Measurements from ENCODE around the gene CAVIN3. TPM values are rescaled to one million over a fixed set of nuclear protein-coding genes. Genes with fewer than 3 reads are reported as not detected.

Gene CAVIN3
- 10 to 100 TPM; 42.0 to 51.5 TPM for total RNA-seq
- long read RNA-seq, transcript CAVIN3-201 (2 exons, 1,174 nt): major isoform, 5 of 6 reads
- long read RNA-seq, partial matches to known transcripts: 0 of 6 reads
- long read RNA-seq, other reads (novel, unspliced or antisense): 1 of 6 reads

GRCh38 chr11:6320411-6321155 lies at the start of gene CAVIN3:
TSS of gene CAVIN3 (minus strand) at chr11:6320501. CDS start at chr11:6320476, 25 bp downstream.
- intact Hi-C loops (cut with DNase I): no loop called here
- DNase-seq: peak; percentile 92
- peak; percentile 81 to 91 for ATAC-seq

GRCh38 chr11:6365659-6366058 lies 45.4 kb upstream of the CAVIN3 start:
- no peak for DNase-seq
- intact Hi-C loops (cut with DNase I): loop anchor here in 1 of 2 donors (10.0 kb wide), 1 partner anchor 71 kb away; no protein-coding TSS in a partner anchor
- ATAC-seq: no peak

- ATAC-seq: peak; percentile 91 to 94
Observed at GRCh38 chr11:6362873-6363678, 42.8 kb upstream of the CAVIN3 start.

DNA sequence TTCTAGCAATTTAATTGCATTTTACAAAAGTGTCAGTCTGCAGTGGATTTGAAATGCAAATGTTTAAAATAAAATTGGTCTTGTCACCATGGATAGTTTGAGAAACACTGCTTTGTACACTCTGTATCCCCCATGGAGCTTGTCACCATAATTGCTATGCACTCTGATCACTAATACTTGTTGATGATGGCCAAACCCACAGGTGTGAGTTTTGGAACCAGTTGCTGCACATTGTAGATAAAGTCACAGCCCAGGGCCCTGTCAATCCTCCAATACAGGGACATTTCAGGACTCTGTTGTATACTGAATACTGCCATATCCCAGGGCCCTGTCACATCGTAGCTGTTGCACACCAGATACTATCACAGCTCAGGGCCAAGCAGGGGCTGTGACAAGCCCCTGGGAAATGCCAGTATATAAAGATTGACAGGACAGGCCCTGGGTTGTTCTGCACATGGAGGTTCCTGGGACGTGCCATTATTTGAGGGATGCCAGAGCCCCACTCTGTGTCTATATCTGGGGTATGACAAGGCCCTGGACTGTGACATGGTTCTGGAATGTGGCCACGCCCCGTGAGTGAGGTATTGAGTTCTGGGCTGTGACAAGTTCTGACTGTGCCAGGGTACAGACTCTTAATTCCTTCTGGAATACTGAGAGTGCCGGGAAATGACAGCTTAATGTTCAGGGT lies 42.0 kb upstream of the CAVIN3 start:
- intact Hi-C loops (cut with DNase I): loop anchor here (2.0 to 10.0 kb wide), 2 partner anchors 66 to 68 kb away; no protein-coding TSS in a partner anchor
- peak; percentile 86 to 94 for ATAC-seq

More at GRCh38 chr11:6362873-6363678, 42.8 kb upstream of the CAVIN3 start:
- intact Hi-C loops (cut with DNase I): loop anchor here (2.0 to 10.0 kb wide), 2 partner anchors 66 to 68 kb away; no protein-coding TSS in a partner anchor
- peak; percentile 85 for DNase-seq

DNA sequence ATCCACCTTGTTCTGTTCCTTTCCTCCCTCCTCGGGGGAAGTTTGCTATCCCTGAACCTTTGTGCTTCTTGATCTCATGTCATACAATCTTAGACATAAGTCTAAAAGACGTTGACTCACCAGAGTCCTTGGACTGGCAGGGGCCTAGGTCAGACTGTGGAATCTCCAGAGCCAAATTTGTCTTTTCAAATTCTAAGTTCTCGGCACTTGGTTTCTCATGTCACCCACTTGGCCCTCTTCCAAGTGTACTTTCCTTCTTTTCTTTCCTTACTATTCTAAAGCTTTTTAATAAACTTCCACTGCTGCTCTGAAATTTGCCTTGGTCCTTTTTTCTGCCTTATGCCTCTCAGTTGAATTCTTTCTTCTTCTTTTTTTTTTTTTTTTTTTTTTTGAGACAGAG lies 39.9 kb upstream of the CAVIN3 start:
- intact Hi-C loops (cut with DNase I): loop anchor here in 1 of 2 donors (10.0 kb wide), 1 partner anchor 65 kb away; no protein-coding TSS in a partner anchor
- ATAC-seq: no peak
- DNase-seq: no peak

More for the DNA sequence above, 42.0 kb upstream of the CAVIN3 start:
- DNase-seq: peak; percentile 76

DNA sequence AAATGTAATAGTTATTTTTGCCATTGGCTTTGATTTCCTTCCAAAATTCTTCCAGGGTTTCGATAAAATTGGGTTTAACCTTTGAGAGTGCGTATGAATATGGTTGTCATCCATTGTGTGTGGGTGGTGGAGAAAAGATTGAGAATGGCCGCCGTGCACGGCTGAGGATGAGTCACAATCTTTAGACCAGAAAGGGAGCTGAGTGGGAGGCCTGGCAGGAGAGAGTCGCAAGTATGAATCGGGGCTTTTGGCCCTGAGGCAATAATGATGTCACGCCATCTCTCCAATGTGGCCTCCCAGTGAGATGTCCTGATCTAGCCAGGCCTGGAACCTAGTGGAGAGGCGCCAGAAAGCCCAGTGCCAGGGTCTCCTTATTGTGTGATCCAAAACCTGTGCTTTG lies 36.9 kb upstream of the CAVIN3 start:
- intact Hi-C loops (cut with DNase I): loop anchor here in 1 of 2 donors (10.0 kb wide), 1 partner anchor 332 kb away; no protein-coding TSS in a partner anchor
- peak; percentile 72 to 84 for ATAC-seq
- peak; percentile 83 for DNase-seq

DNA sequence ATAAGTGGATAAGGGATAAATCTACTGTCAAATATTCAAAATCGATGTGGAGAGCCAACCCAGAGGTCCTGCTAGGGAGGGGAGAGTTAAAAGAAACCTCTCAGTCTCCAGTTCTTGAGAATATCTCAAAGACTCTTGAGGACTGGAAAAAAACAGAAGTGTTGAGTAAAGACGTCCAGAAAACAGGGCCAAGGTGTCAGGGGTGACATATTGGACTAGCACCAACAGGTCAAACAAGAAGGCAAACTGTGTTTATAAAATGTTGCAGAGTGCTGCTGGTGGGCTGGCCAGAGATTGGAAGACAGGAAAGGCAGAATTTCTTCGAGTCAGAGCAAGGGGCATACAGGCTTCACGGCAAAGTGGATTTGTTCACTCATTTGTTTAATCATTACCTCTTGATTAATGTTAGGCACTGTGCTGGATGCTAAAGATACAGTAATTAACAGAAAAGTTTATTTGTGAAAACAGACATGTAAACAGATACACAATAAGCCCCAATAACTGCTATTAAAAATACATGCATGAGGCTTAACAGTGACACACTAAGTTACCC lies 36.3 kb upstream of the CAVIN3 start:
- ATAC-seq (no peak), DNase-seq (no peak)
- intact Hi-C loops (cut with DNase I): loop anchor here in 1 of 2 donors (10.0 kb wide), 1 partner anchor 332 kb away; no protein-coding TSS in a partner anchor

DNA sequence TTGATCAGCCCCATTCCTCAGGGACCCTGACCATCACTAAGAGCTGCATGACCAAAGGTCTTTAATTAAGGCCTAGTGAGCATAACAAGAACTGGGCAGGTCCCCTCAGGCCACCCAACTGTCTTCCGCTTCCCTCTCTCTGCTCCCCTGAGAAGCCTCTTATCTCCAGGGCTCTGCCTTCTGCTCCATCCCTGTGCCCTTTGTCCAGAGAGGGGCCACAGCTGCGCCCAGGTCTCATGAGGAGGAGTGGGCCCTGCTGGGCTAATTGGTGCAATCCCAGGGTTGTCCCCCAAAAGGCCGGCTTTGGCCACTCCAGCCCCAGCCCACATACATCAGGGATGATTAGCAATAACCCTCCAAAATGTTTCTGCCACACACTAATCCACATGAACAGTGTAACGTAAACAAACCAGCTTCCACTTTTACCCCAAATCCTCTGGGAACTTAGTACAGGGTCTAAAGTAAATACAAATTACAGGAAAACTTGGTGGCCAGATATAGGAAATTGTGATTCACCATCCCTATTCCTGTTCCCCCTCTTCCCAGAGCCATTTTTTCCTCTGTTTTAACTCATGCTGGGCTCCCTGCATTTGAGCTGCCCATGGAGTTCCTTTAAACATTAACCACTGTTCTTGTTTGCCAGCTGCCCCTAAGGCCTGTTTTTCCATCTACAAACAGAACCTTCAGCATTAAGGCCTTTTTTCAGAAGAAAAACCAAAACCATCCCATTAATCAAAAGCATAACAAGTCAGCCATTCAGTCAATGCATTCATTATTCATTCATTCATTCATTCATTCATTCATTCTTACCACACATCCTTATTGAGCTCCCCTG lies 34.6 kb upstream of the CAVIN3 start:
- DNase-seq (no peak), ATAC-seq (no peak)
- intact Hi-C loops (cut with DNase I): loop anchor here (5.0 to 10.0 kb wide), 3 partner anchors 38 to 330 kb away; no protein-coding TSS in a partner anchor

DNA sequence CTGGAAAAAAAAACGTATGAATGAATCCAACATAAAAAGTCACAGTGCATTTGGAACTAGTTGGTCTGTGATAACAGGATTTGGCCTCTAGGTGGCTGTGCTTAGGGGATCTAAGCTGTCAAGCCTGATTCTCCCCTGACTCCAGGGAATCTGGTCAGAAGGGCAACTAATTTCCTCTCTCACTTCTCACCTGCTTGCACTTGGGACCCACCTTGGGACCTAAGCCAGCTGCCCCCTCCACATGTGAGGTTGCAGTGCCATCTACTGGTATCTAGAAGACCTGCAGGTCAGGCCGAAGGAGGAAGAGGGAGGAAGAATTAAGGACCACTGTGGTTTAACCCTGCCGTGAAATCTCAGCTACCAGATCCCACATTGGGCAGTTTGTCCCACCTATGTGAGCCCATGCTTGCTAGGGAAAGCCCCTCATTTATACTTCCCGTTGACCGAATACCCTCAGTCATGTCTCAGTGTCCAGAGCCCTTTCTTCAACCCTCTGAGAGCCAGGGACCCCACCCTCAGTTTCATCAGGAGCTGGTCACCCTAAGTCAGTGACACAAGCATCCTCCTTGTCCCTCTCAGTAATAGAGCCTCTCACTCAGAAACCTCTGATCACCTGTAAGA lies 33.2 kb upstream of the CAVIN3 start:
- intact Hi-C loops (cut with DNase I): loop anchor here (1.0 to 10.0 kb wide), 5 partner anchors 36 to 331 kb away; no protein-coding TSS in a partner anchor
- ATAC-seq (peak; percentile 68 to 71), DNase-seq (peak; percentile 41)

DNA sequence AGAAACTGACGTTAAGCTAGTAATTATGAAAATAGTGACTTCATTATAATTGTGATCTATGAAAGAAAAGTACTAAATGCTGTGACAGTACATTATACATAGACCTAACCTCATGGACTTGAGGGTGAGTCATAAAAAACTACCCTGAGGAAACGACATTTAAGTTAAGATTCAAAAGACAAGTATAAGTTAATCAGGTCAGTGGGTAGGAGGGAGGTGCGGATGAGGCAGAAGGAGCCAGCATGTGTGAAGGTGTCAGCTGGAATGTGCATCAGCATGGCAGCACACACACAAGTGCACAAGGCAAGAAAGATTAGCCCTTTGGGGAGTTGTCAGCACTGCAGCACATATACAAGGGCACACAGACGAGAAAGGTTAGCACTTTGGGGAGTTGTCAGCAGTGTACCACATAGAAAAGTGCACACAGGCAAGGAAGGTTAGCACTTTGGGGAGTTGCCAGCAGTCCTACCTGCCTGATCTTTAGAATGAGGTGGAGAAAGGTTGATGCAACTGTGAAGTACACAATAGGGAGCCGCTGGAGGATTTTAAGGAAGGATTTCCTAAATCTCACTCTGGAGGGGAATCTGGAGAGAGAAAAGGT lies 31.6 kb upstream of the CAVIN3 start:
- intact Hi-C loops (cut with DNase I): loop anchor here (2.0 to 10.0 kb wide), 4 partner anchors 35 to 329 kb away; no protein-coding TSS in a partner anchor
- no peak for ATAC-seq
- no peak for DNase-seq

GRCh38 chr11:6350486-6350885 lies 30.2 kb upstream of the CAVIN3 start:
- no peak for ATAC-seq
- intact Hi-C loops (cut with DNase I): loop anchor here (5.0 to 10.0 kb wide), 3 partner anchors 33 to 326 kb away; no protein-coding TSS in a partner anchor
- no peak for DNase-seq

DNA sequence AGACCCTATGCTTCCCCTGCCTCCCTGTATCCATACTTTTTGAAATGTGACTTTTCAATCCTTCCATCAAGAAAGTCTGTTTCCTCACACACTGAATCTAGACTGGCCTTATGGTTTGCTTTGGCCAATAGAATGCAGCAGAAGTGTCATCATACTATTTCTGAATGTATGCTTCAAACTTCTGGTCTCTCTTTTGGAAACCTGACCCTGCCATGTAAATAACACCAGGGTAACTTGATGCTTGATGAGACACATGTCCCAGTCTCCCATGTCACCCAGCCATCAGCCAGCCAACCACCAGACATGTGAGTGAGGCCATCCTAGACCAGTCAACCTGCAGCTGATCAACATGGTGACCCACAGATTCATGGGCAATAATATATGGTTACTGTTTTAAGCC lies 29.7 kb upstream of the CAVIN3 start:
- DNase-seq: no peak
- intact Hi-C loops (cut with DNase I): loop anchor here (5.0 to 10.0 kb wide), 3 partner anchors 33 to 325 kb away; no protein-coding TSS in a partner anchor
- no peak for ATAC-seq

- intact Hi-C loops (cut with DNase I): no loop called here
- ATAC-seq: no peak
- no peak for DNase-seq
Observed at GRCh38 chr11:6345366-6345765, 25.1 kb upstream of the CAVIN3 start.

GRCh38 chr11:6336293-6336692 lies 16.0 kb upstream of the CAVIN3 start:
- intact Hi-C loops (cut with DNase I): no loop called here
- DNase-seq (no peak), ATAC-seq (no peak)

DNA sequence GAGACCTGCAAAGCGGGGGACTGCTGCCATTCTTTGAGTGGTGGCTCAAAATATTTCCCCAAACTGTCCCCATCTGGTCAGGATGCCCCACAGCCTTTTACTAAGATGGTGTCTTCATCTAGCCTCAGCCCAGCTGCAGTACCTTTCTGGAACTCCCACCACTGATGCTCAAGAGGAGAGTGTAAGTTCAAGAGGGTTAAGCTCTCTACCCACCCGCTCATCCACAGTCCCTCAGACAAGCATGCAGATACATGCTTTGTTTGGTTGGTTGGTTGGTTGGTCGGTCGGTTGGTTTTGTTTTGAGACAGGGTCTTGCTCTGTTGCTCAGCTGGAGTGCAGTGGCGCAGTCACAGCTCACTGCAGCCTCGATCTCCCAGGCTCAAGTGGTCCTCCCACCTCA lies 14.5 kb upstream of the CAVIN3 start:
- ATAC-seq (no peak), DNase-seq (no peak)
- intact Hi-C loops (cut with DNase I): no loop called here

DNA sequence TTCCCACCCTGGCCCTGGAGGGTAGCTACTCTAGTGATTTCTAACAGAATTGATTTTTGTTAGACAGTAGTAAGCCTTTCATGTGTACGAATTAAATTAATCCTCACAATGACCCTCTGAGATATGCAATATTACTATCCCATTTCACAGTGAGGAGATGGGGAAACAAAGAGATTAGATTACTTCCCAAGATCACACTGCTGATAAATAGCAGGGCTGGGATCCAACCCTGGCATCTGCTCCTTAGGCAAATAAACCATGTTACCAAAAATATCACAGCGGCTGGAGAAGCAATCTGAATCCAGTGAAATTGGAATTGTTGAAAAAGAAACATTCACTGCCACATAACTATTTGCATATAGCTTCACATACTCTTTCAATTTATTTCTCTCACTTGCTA lies 12.8 kb upstream of the CAVIN3 start:
- ATAC-seq (no peak), DNase-seq (no peak)
- intact Hi-C loops (cut with DNase I): no loop called here

DNA sequence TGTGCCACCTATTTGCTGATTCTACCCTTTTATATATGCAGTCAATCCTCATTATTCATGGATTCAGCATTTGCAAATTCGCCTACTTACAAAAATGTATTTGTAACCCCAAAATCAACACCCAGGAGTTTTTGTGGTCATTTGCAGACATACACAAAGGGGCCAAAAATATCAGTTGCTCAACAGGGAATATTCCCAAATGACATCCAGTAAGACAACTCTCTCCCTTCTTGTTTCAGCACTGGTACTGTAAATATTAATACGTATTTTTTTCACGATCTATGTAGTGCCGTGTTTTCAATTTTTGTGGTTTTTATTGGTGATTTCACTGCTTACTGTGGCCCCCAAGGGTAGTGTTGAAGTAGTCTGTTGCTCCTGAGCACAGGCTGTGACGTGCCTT lies 11.8 kb upstream of the CAVIN3 start:
- DNase-seq: no peak
- ATAC-seq: no peak
- intact Hi-C loops (cut with DNase I): no loop called here

Data from left cardiac atrium (tissue), 4 donors.